ENCODE results near the gene NUP210.

NUP210 gene

DNA sequence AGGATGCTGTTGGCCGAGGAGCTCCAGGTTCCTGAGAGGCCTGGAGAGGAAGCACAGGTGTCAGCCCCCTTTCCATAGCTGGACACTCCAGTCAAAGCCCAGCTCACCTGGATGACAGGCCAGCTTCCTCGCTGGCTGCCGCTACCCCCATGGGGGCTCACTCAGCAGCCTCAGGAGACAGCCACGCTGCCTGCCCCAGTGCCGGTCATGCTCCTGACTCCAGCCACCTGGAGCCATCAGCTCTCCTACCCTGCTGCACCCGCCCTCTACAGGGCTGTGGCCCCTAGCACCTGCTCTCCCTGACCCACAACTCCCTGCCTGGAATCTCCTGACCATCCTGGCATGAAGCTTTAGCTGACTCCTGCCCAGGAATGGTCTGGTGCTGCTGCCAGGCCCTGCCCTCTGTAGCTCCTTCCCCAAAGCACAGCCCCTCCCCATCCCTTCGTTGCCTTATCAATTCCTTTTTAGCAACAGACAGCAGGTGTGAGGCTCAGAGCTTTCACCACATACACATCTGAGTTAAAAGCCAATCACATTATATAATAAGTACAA, 94.2 kb downstream of the NUP210 start:
- TF ChIP-seq JUND (IDR thresholded peaks at IDR 0.05; ENCODE audit: low read depth), result no peak
- DNase-seq (ENCODE audit: low read depth in 1 of 2, low spot score in 1 of 2), result no peak
- in situ Hi-C loops (cut with HindIII; ENCODE audit: low pct_unique_long_range_greater_than_20kb, low sequenced_read_pairs), result no loop called here

DNA sequence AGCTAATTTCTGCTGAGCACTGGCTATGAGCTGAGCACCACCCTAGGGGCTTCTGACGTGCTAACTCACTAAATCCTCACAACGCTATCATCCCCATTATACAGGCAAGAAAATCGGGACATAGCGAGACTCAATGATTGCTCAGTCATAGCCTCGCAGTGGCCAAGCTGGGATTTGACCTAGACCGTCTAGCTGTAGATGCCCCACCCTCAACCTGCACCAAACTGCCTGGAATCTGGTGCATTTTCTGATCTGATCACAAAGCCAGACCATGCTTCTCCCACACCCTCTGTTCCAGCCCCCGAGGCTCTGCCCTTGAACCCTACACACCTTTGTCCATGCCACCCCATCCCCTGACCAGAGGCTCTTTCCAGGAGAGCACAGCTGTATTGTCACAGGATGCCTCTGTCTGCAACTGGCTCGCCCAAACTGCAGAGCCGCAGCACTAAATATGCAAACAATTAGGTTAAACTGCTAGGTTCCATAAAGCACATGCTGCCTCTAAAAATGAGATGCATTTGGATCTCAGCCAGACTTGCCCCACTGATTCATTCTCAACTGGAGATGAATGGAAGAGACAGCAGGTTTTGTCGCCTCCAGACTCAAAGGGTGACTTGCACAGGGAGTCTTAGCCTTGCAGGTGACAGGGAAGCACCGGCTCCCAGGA, 95.2 kb downstream of the NUP210 start:
- in situ Hi-C loops (cut with HindIII; ENCODE audit: low pct_unique_long_range_greater_than_20kb, low sequenced_read_pairs), result no loop called here

GRCh38 chr3:13323822-13324221, 96.3 kb downstream of the NUP210 start:
- in situ Hi-C loops (cut with HindIII; ENCODE audit: low pct_unique_long_range_greater_than_20kb, low sequenced_read_pairs), result no loop called here
- DNase-seq (ENCODE audit: low read depth in 1 of 2, low spot score in 1 of 2), result no peak
- no peak for TF ChIP-seq JUND (IDR thresholded peaks at IDR 0.05; ENCODE audit: low read depth)

More for the DNA sequence above, 95.2 kb downstream of the NUP210 start:
- DNase-seq (ENCODE audit: low read depth in 1 of 2, low spot score in 1 of 2), result no peak
- no peak for TF ChIP-seq JUND (IDR thresholded peaks at IDR 0.05; ENCODE audit: low read depth)

- TF ChIP-seq JUND (IDR thresholded peaks at IDR 0.05; ENCODE audit: low read depth), result no peak
- no peak for DNase-seq (ENCODE audit: low read depth in 1 of 2, low spot score in 1 of 2)
- in situ Hi-C loops (cut with HindIII; ENCODE audit: low pct_unique_long_range_greater_than_20kb, low sequenced_read_pairs), result no loop called here
Measured at GRCh38 chr3:13322324-13322723, 97.8 kb downstream of the NUP210 start.

DNA sequence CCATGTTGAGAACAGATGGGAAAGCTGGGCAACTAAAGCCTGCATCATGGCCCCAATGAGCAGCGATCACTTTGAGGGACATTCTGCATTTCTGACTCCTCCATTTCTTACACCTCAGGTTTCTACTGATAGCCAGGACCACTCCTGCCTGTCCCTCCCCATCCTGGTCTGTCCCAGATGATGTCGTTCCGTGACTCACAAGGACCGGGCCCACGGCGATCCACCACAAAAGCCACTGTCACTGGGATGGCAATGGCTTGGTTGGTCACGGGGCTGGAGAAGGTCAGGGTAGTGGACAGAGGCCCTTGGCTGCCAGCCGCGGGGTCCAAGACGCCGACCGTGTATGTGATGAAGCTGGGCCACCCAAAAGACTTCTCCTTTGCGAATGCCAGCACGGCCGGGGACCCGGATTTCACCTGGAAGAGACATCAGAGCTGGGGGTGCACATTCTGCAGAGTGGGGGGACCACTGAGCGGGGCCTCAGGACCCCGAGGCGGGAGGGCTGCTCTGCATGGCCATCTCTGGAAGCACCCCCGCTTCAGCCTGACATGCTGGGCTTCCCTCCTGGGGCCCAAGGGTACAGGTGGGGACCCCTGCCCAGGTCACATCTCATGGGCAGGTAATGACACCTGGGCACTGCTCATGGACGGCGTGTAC, 100.4 kb downstream of the NUP210 start:
- no peak for TF ChIP-seq JUND (IDR thresholded peaks at IDR 0.05; ENCODE audit: low read depth)
- in situ Hi-C loops (cut with HindIII; ENCODE audit: low pct_unique_long_range_greater_than_20kb, low sequenced_read_pairs), result no loop called here
- DNase-seq (ENCODE audit: low read depth in 1 of 2, low spot score in 1 of 2), result no peak

- in situ Hi-C loops (cut with HindIII; ENCODE audit: low pct_unique_long_range_greater_than_20kb, low sequenced_read_pairs), result no loop called here
- TF ChIP-seq JUND (IDR thresholded peaks at IDR 0.05; ENCODE audit: low read depth), result no peak
Measured at GRCh38 chr3:13318626-13319470, 101.3 kb downstream of the NUP210 start.

DNA sequence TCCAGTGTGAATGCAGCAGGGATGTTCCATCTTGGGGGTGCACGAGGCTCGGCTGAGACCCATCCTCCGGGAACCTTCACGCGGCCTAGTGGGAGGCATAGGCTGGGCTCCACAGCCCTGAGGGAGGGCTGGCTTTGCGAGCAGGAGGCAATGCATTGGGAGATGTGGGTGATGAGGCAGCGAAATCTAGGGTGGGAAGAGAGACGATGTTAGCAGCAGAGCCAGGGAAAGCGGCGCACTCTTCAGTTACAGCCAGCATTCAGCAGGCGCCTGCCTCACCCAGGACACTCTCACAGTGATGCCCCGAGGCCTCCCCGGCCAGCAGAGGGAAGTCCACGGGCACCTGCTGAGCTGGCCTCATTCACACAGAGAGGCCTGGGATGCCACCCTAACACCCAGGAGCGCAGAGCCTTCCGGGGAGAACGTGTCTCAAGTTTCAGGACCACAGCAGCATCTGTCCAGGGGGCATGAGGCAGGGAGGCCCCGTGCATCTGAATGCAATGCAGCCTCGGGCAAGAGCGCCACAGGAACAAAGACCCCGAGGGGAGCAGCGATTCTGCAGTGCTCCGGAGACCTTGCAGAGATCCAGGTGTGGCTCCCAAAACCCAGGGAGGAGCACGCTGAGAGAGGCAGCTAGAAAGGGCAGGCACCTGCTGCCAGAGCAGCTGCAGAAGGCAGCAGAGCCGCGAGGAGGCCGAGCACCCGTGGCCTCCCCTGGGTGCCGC, 102.4 kb downstream of the NUP210 start:
- no peak for TF ChIP-seq JUND (IDR thresholded peaks at IDR 0.05; ENCODE audit: low read depth)
- no peak for DNase-seq (ENCODE audit: low read depth in 1 of 2, low spot score in 1 of 2)
- in situ Hi-C loops (cut with HindIII; ENCODE audit: low pct_unique_long_range_greater_than_20kb, low sequenced_read_pairs), result no loop called here

More at GRCh38 chr3:13318626-13319470, 101.3 kb downstream of the NUP210 start:
- DNase-seq (ENCODE audit: low read depth in 1 of 2, low spot score in 1 of 2), result no peak

DNA sequence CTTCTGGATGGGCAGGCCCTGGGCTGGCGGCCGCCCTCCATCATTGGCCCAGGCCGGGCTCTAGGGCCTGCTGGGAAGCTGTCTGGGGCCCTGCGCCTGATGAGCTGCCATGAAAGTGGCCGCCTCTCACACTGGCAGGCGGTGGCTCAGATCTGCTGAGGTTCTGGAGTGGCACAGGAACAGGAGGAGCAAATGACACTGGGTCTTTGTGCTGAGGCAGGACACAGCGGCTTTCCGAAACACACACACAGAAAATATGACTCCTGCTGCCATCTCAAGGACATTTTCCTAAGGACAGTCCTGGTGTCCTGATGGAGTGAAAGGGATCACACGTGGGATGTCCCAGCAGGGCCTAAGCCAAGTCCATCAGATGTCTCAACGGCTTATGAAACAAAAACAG, 103.5 kb downstream of the NUP210 start:
- in situ Hi-C loops (cut with HindIII; ENCODE audit: low pct_unique_long_range_greater_than_20kb, low sequenced_read_pairs), result no loop called here
- no peak for TF ChIP-seq JUND (IDR thresholded peaks at IDR 0.05; ENCODE audit: low read depth)
- no peak for DNase-seq (ENCODE audit: low read depth in 1 of 2, low spot score in 1 of 2)

GRCh38 chr3:13314877-13315276, 105.2 kb downstream of the NUP210 start:
- no peak for DNase-seq (ENCODE audit: low read depth in 1 of 2, low spot score in 1 of 2)
- TF ChIP-seq JUND (IDR thresholded peaks at IDR 0.05; ENCODE audit: low read depth), result no peak
- in situ Hi-C loops (cut with HindIII; ENCODE audit: low pct_unique_long_range_greater_than_20kb, low sequenced_read_pairs), result no loop called here

DNA sequence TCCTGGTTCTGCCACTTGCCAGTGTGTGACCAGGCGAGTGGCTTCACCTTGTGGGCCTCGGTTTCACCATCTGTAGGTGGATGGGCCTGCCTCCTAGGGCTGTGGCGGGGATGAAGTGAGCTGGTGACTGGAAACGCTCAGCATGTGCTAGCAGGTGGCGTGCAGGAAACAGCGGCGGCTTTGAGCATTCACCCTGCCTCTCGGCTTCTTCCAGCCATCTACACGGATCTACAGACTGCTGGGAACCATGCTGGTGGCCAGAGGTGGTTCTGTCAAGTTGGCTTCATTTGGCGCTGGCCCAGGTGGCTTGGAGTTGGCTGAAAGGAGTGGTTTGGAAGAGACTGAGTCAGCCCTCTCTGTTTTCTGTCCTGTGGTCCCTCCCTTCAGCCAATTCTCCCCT, 106.3 kb downstream of the NUP210 start:
- no peak for DNase-seq (ENCODE audit: low read depth in 1 of 2, low spot score in 1 of 2)
- in situ Hi-C loops (cut with HindIII; ENCODE audit: low pct_unique_long_range_greater_than_20kb, low sequenced_read_pairs), result no loop called here
- TF ChIP-seq JUND (IDR thresholded peaks at IDR 0.05; ENCODE audit: low read depth), result no peak

GRCh38 chr3:13309004-13309403, 111.1 kb downstream of the NUP210 start:
- no peak for TF ChIP-seq JUND (IDR thresholded peaks at IDR 0.05; ENCODE audit: low read depth)
- in situ Hi-C loops (cut with HindIII; ENCODE audit: low pct_unique_long_range_greater_than_20kb, low sequenced_read_pairs), result no loop called here
- no peak for DNase-seq (ENCODE audit: low read depth in 1 of 2, low spot score in 1 of 2)

- DNase-seq (ENCODE audit: low read depth in 1 of 2, low spot score in 1 of 2), result peak; percentile 18 to 36
- no peak for TF ChIP-seq JUND (IDR thresholded peaks at IDR 0.05; ENCODE audit: low read depth)
- in situ Hi-C loops (cut with HindIII; ENCODE audit: low pct_unique_long_range_greater_than_20kb, low sequenced_read_pairs), result no loop called here
Measured at GRCh38 chr3:13308380-13308801, 111.7 kb downstream of the NUP210 start.
